GM12874 (cell line): ENCODE measurements around the gene DICER1.

Experiments used
- CTCF ChIP-seq: IDR thresholded peaks from 2 replicates; pipeline ENCODE4 v1.5.1; 2011; ENCODE audit warnings: low read depth, mild to moderate bottlenecking, control low read depth, low read length, moderate library complexity; ENCODE audit not compliant: insufficient read depth

DICER1 gene

GRCh38 chr14:95137164-95137803 is 20.0 kb downstream of the DICER1 start:
- no peak for TF ChIP-seq CTCF

- no peak for TF ChIP-seq CTCF
Measured at GRCh38 chr14:95136631-95137030, 20.7 kb downstream of the DICER1 start.

GRCh38 chr14:95134304-95134933 is 22.9 kb downstream of the DICER1 start:
- no peak for TF ChIP-seq CTCF

GRCh38 chr14:95133282-95133681 is 24.0 kb downstream of the DICER1 start:
- TF ChIP-seq CTCF = no peak

GRCh38 chr14:95132760-95133159 is 24.6 kb downstream of the DICER1 start:
- TF ChIP-seq CTCF = no peak

GRCh38 chr14:95130549-95130948 is 26.8 kb downstream of the DICER1 start:
- no peak for TF ChIP-seq CTCF

- no peak for TF ChIP-seq CTCF
Measured at GRCh38 chr14:95128140-95128539, 29.2 kb downstream of the DICER1 start.

- TF ChIP-seq CTCF = no peak
Measured at GRCh38 chr14:95127531-95127911, 29.8 kb downstream of the DICER1 start.
